HG03442 (cell line): ENCODE measurements around the gene KCNN3.

Experiments used
- ATAC-seq: cut with Tn5 transposase; IDR thresholded peaks from one replicate; pipeline ENCODE4 v1.9.1; 2021; ENCODE audit warnings: mild to moderate bottlenecking, moderate library complexity; ENCODE audit not compliant: unreplicated experiment

The KCNN3 gene

DNA sequence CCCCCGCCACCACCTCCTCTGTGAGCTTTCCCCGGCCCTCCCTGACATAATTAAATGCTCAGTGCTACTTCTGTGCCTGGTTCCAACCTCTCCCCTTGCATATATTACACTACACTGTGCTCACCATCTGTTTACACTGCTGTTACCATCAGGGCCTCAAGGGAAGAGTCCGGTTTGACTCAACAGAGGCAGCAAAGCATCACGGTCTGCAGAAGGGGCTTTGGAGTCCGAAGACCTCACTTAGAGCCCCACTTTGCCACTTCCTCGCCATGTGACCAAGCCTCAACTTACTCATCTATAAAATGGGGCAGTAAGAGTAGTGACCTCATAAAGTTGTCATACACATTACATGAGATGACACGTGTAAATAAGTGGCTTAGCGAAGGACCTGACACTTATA is 27.4 kb downstream of the KCNN3 start:
- ATAC-seq = no peak

- no peak for ATAC-seq
These were observed 28.7 kb downstream of the KCNN3 start for GRCh38 chr1:154841384-154841783.

- no peak for ATAC-seq
These were observed 29.6 kb downstream of the KCNN3 start for GRCh38 chr1:154840269-154841176.

GRCh38 chr1:154839691-154840090 is 30.4 kb downstream of the KCNN3 start:
- no peak for ATAC-seq

DNA sequence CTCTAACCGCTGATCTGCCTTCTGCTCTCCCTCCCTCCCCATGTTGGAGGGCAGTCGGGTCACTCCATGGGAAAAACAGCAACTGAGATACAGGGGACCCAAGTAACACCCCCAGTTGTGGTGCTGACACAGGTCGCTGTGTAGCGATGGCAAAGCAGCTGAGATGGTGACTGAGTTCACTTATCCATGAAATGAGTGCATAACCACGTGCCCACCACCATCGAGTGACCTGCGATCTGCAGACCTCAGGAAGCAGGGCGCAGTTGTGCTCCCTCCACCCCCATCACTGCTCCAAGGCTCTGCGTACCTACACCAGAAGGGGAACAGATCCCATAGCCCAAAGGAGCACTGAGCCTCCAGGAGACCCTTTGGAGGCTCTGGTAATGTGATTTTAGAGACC is 31.1 kb downstream of the KCNN3 start:
- ATAC-seq = no peak

- ATAC-seq = no peak
These were observed 31.6 kb downstream of the KCNN3 start for GRCh38 chr1:154838461-154838860.

GRCh38 chr1:154837672-154838171 is 32.4 kb downstream of the KCNN3 start:
- peak; percentile 62 for ATAC-seq

- ATAC-seq = no peak
These were observed 32.9 kb downstream of the KCNN3 start for GRCh38 chr1:154837034-154837671.

DNA sequence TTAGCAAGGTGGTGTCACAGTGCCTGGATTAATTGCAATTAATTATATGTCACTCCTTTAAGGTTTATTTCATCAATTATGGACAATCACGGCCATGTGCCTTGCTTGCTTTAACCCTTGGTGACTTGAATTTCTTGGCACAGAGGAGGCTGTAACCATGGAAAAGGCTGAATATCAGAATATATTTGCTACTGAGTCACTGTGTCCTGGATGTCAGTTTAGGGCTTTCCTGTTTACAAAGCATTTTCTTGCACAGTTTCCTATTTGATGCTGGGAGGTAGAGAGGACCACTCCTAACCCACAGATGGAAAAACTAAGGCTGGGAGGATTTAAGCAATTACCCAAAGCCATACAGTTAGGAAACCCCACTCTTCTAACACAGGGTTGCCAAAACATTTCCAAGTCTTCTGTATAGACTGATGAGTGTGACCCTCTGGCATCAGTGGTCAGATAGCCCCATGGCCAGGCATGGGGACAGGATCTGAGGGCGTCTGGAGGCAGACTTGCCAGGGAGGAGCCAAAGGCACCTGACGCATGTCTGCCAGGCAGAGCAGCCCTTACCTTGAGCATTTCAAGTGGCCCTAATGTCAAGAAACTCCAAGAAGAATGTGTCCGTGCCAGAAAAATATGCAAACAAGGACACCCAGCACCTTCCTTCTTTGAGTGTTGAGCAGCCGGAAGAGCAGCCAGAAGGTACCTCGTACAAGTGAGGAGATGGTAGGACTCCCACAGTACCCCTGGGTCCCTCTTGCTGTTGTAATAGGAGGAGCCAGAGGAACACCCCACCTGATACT is 34.4 kb downstream of the KCNN3 start:
- ATAC-seq = no peak

DNA sequence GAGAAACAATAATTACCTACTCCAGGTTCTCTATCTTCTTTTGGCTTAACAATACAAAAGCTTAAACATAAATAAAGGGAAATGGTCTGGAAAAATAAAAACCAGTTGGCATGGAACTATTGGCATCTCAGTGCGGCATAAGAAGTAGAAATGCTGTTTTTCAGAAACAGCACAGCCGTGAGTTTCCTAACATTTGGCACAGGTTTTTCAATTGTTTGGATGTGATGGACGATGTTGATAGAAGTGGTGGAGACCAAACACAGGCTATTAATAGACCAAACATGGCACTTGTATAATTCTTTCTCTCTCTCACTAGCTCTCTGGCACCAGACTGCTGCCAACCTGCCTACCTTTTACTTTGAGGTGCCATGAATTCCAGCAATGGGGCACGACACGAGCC is 36.2 kb downstream of the KCNN3 start:
- no peak for ATAC-seq

GRCh38 chr1:154833209-154833608 is 36.9 kb downstream of the KCNN3 start:
- no peak for ATAC-seq

GRCh38 chr1:154832384-154832783 is 37.7 kb downstream of the KCNN3 start:
- ATAC-seq = no peak

GRCh38 chr1:154831462-154831861 is 38.6 kb downstream of the KCNN3 start:
- no peak for ATAC-seq

DNA sequence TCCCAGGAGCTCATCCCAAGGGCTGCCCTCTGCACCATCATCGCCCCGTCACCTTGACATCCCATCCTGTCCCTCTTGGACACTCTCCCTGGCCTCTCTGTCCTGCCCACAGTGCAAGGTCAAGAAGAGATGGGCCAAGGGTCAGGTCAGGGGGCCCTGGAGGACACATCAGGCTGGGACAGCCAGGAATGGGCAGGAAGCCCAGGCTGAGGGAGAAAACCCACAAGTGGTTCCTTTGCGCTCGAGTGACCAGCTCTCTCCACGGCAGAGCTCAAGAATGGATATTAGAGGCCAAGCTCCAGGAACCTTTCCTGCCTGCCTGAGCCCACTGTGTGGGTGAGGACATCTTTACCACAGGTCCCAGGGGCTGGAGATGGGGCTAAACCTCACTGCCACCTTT is 41.0 kb downstream of the KCNN3 start:
- no peak for ATAC-seq

DNA sequence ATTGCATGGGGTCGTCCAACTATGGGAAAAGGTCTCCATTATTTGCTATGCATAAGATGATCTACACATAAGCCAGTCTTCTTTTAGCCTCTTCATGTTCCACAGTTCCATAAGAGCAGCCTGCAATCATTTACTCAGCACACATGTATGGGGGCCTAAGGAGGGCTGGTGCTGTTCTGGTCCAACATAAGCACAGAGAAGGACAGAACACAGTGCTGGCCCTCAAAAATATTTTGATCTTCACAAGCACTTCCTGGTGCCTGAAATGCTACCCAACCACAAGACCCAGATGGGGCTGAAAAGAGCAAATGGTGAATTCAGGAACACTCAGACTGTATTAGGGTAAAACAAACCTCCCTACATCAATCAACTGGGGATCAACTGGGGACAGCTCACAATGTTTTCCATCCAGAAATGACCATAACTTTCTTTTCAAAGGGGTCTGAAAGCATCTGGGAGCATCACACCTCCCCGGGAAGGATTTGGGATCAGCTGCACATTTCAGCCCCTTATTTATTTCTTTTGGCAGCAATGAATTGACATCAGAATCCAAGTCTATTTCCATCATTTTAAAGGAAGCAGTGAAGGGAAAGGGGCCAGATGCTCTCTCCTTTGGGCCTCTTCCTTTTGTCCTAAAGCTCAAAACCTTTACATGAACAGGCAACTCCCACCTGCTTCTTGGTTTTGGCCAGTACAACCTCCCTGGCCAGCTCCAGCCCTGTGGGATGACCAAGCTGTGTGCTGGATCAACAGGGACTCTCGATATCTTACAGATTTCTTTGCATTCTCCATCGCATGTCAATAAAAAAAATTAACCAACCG is 45.7 kb downstream of the KCNN3 start:
- ATAC-seq = no peak

DNA sequence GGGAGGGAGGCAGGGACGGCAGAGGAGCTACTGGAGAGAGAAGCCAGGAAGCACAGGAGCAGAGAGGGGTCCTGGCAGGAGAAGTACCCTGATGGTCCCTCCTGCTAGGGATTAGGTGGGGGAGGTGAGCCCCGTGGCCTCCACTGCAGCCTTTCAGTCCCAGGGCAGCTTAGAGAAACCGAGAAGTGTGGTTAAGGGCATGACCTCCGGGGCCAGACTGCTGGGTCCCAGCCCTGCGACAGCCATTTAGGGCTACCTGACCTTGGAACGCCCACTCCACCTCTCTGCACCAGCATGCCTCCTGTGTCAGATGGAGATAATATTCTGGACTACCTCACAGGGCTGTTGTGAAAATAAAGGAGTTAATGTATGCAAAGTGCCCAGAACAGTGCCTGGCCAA is 47.4 kb downstream of the KCNN3 start:
- ATAC-seq = peak; percentile 45

DNA sequence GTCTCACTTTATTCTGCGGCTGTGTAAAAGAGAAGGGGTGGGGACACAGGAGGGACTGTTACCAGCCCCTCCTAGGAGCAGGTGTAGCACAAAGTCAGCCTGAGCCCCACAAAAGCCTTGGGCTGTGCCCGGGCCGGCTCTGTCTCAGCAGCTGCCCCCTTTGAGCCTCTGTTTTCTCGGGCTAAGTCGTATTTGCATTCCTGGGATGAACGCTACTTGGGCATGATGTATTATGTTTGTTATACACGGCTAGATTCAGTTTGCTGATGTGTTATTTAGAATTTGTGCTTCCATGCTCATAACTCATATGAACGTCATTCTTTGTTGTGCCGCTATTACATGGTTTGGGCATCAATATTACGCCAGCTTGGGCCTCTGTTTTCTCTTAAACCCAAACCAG is 47.8 kb downstream of the KCNN3 start:
- no peak for ATAC-seq

DNA sequence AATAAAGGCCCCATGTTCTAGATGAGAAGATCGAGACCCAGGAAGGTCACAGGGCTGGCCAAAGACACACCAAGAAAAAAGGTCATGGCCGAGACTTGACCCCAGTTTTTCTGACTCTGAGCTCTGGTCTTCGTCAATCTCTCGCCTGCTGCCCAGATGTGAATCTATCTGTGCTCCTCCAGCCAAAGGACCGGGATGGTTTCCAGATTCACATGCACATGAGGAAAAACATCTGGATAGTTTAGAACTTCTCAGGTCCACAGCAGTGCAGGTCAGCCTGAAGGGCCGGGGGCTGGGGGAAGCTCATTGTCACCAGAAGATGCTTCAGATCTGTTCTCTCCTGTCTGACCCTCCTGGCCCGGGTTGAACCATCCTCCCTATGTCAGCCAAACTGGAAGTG is 49.0 kb downstream of the KCNN3 start:
- ATAC-seq = no peak

- no peak for ATAC-seq
These were observed 49.4 kb downstream of the KCNN3 start for GRCh38 chr1:154820646-154821045.
